HEK293 (cell line): ENCODE measurements around the gene ATP6V0C.
A peak's percentile ranks its signal among the peaks of the same experiment; 100 is the strongest.
"Not testable (repeated sequence)": the region's sequence is repeated elsewhere in the genome, so short reads cannot be mapped to it uniquely, and the experiment has no call there.

Experiments used
- CTCF ChIA-PET: fragments of 350-600 bp; formaldehyde crosslinking; extraction: SDS; loops from one replicate; lab custom pipeline; 2021; ENCODE audit warnings: antibody characterized with exemption; lab: Yijun Ruan, JAX
- POLR2A ChIA-PET: fragments of 300-600 bp; formaldehyde crosslinking; extraction: SDS; loops from one replicate; lab custom pipeline; 2020; ENCODE audit warnings: antibody characterized with exemption, inconsistent platforms; lab: Yijun Ruan, JAX
- H3K27ac ChIP-seq: fragments of 200-500 bp; sonication (Bioruptor generic); 2 replicates; pipeline ENCODE4 v1.5.1; 2014; ENCODE audit warnings: low read depth, low read length, control low read depth, inconsistent platforms; ENCODE audit errors: extremely low read depth
- H3K36me3 ChIP-seq, 2 experiments: fragments of 200-500 bp in 1 of 2; sonication (Bioruptor generic) in 1 of 2; 1 replicate in 1 of 2; 2 replicates in 1 of 2; pipeline ENCODE4 v1.5.1; 2014 to 2017; ENCODE audit warnings: inconsistent platforms in 2 of 2, low read length in 2 of 2; ENCODE audit not compliant: control insufficient read depth in 2 of 2, insufficient read depth in 1 of 2
- H3K4me1 ChIP-seq: fragments of 200-500 bp; sonication (Bioruptor generic); 2 replicates; pipeline ENCODE4 v1.5.1; 2014; ENCODE audit warnings: mild to moderate bottlenecking, low read length, inconsistent platforms; ENCODE audit not compliant: control insufficient read depth, insufficient read depth
- H3K4me3 ChIP-seq: 2 replicates; pipeline ENCODE4 v1.5.1; 2011; ENCODE audit warnings: low read depth, mild to moderate bottlenecking, control low read depth, low read length, moderate library complexity
- H3K9me3 ChIP-seq: fragments of 200-500 bp; sonication (Bioruptor generic); 2 replicates; pipeline ENCODE4 v1.5.1; 2014; ENCODE audit warnings: low read depth, low read length, inconsistent platforms; ENCODE audit not compliant: control insufficient read depth, insufficient read depth
- IKZF3 ChIP-seq: fragments of 450-650 bp; IDR thresholded peaks from 2 replicates; pipeline ENCODE4 v1.5.0; 2018; ENCODE audit warnings: missing biosample characterization, mild to moderate bottlenecking, missing genetic modification characterization, moderate library complexity
- KLF17 ChIP-seq: fragments of 450-650 bp; formaldehyde crosslinking; IDR thresholded peaks from 2 replicates; pipeline ENCODE4 v1.5.1; 2016; ENCODE audit warnings: missing biosample characterization, missing genetic modification characterization
- KLF9 ChIP-seq: fragments of 450-650 bp; formaldehyde crosslinking; IDR thresholded peaks from 2 replicates; pipeline ENCODE4 v1.5.1; 2016; ENCODE audit warnings: missing biosample characterization, missing genetic modification characterization, low read depth
- MEIS1 ChIP-seq: sonication (generic); formaldehyde crosslinking; IDR thresholded peaks from 2 replicates; pipeline ENCODE4 v1.8.1; 2022; ENCODE audit warnings: missing genetic modification reagents, mild to moderate bottlenecking, borderline replicate concordance
- SALL2 ChIP-seq: fragments of 450-650 bp; formaldehyde crosslinking; IDR thresholded peaks from 2 replicates; pipeline ENCODE4 v1.5.0; 2017; ENCODE audit warnings: missing biosample characterization, mild to moderate bottlenecking, missing genetic modification characterization, borderline replicate concordance
- SCRT1 ChIP-seq: fragments of 450-650 bp; formaldehyde crosslinking; IDR thresholded peaks from 2 replicates; pipeline ENCODE4 v1.5.1; 2016; ENCODE audit warnings: missing biosample characterization, missing genetic modification characterization, borderline replicate concordance
- SCRT2 ChIP-seq: fragments of 450-650 bp; formaldehyde crosslinking; IDR thresholded peaks from 2 replicates; pipeline ENCODE4 v1.5.1; 2016; ENCODE audit warnings: missing biosample characterization, missing genetic modification characterization
- YY1 ChIP-seq: fragments of 450-650 bp; formaldehyde crosslinking; IDR thresholded peaks from 2 replicates; pipeline ENCODE4 v1.5.1; 2018; ENCODE audit warnings: missing biosample characterization, missing genetic modification characterization
- ZBTB17 ChIP-seq: fragments of 450-650 bp; formaldehyde crosslinking; IDR thresholded peaks from 2 replicates; pipeline ENCODE4 v1.5.1; 2016; ENCODE audit warnings: missing biosample characterization, missing genetic modification characterization
- ZBTB8A ChIP-seq: fragments of 450-650 bp; formaldehyde crosslinking; IDR thresholded peaks from 2 replicates; pipeline ENCODE4 v1.5.1; 2016; ENCODE audit warnings: missing biosample characterization, missing genetic modification characterization
- ZFP41 ChIP-seq: fragments of 450-650 bp; formaldehyde crosslinking; IDR thresholded peaks from 2 replicates; pipeline ENCODE4 v1.5.1; 2016; ENCODE audit warnings: missing biosample characterization, missing genetic modification characterization, borderline replicate concordance
- ZNF121 ChIP-seq: fragments of 450-650 bp; formaldehyde crosslinking; IDR thresholded peaks from 2 replicates; pipeline ENCODE4 v1.5.1; 2016; ENCODE audit warnings: missing biosample characterization, missing genetic modification characterization
- ZNF2 ChIP-seq: fragments of 450-650 bp; formaldehyde crosslinking; IDR thresholded peaks from 2 replicates; pipeline ENCODE4 v1.5.1; 2016; ENCODE audit warnings: missing biosample characterization, missing genetic modification characterization
- ZNF362 ChIP-seq: fragments of 450-650 bp; formaldehyde crosslinking; IDR thresholded peaks from 2 replicates; pipeline ENCODE4 v1.5.1; 2016; ENCODE audit warnings: missing biosample characterization, missing genetic modification characterization
- ZNF514 ChIP-seq: fragments of 450-650 bp; formaldehyde crosslinking; IDR thresholded peaks from 2 replicates; pipeline ENCODE4 v1.5.1; 2016; ENCODE audit warnings: missing biosample characterization, missing genetic modification characterization
- ZNF529 ChIP-seq: fragments of 450-650 bp; formaldehyde crosslinking; IDR thresholded peaks from 2 replicates; pipeline ENCODE4 v1.5.1; 2017; ENCODE audit warnings: missing genetic modification characterization, missing biosample characterization; ENCODE audit not compliant: insufficient replicate concordance
- ZNF692 ChIP-seq: fragments of 450-650 bp; formaldehyde crosslinking; IDR thresholded peaks from 2 replicates; pipeline ENCODE4 v1.5.1; 2016; ENCODE audit warnings: missing biosample characterization, missing genetic modification characterization

ATP6V0C gene

GRCh38 chr16:2533142-2533755 is 19.5 kb downstream of the ATP6V0C start:
- not testable (repeated sequence) for H3K4me3 ChIP-seq

GRCh38 chr16:2533912-2534311 is 20.2 kb downstream of the ATP6V0C start:
- H3K4me3 ChIP-seq: no peak overlapping the region
- POLR2A ChIA-PET: no interaction called here
- no peaks in the 10 kb centered on the region for H3K9me3 ChIP-seq
- TF ChIP-seq MEIS1 (CRISPR knock-in tag) (no peak), ZNF121 (tag by site-specific recombination) (peak; percentile 84; the same call in 1 of the 2 replicates)
- CTCF ChIA-PET: no interaction called here
- peaks cover 3% of the 10 kb centered on the region; the same call in 1 of the 2 replicates for H3K4me1 ChIP-seq
- no peak overlapping the region for H3K27ac ChIP-seq
- peaks cover 0 to 21% of the 10 kb centered on the region in 2 experiments; a peak in 1 of 3 replicates for H3K36me3 ChIP-seq

More at GRCh38 chr16:2533142-2533755, 19.5 kb downstream of the ATP6V0C start:
- not testable (repeated sequence) for H3K4me1 ChIP-seq, H3K9me3 ChIP-seq
- ChIA-PET CTCF (interaction anchor here (0.5 kb wide), 1 partner anchor 9 kb away, joined by 3 read pairs; no protein-coding TSS in a partner anchor), POLR2A (interaction anchor here (0.8 to 3.6 kb wide), 7 partner anchors 13 to 378 kb away, joined by 3 to 25 read pairs (median 4); partner anchors contain the start of genes AMDHD2, ATP6V0C, DNASE1L2 and ECI1)
- 0 out of 2 replicates have a peak, but pooled peaks have one; percentile 7 for TF ChIP-seq ZNF2 (tag by site-specific recombination)
- peak; percentile 97 for TF ChIP-seq ZNF362
- peak; percentile 22; the same call in 1 of the 2 replicates for TF ChIP-seq ZBTB17 (tag by site-specific recombination)
- H3K36me3 ChIP-seq: peaks cover 0 to 28% of the 10 kb centered on the region in 2 experiments; a peak in 1 of 3 replicates
- H3K27ac ChIP-seq: peak overlapping the region; percentile 28; the same call in 1 of the 2 replicates

GRCh38 chr16:2534335-2534734 is 20.6 kb downstream of the ATP6V0C start:
- POLR2A ChIA-PET, H3K4me3 ChIP-seq, H3K9me3 ChIP-seq, H3K27ac ChIP-seq, H3K4me1 ChIP-seq, CTCF ChIA-PET: not testable (repeated sequence)
- H3K36me3 ChIP-seq: peaks cover 0 to 17% of the 10 kb centered on the region in 2 experiments; a peak in 1 of 3 replicates

- CTCF ChIA-PET: no interaction called here
- TF ChIP-seq ZNF692 (tag by site-specific recombination): no peak
- TF ChIP-seq ZNF529 (tag by site-specific recombination): no peak
- no peak for TF ChIP-seq SCRT1
- TF ChIP-seq KLF17 (tag by site-specific recombination): no peak
- TF ChIP-seq ZFP41 (tag by site-specific recombination): no peak
- TF ChIP-seq KLF9: no peak
- TF ChIP-seq ZNF514 (tag by site-specific recombination): no peak
- no peak for TF ChIP-seq ZBTB8A
- no peak for TF ChIP-seq SCRT2 (tag by site-specific recombination)
- TF ChIP-seq SALL2 (tag by site-specific recombination): no peak
- TF ChIP-seq IKZF3: no peak
- no peak for TF ChIP-seq YY1
- POLR2A ChIA-PET: no interaction called here
- peaks cover 3% of the 10 kb centered on the region; the same call in 1 of the 2 replicates for H3K4me1 ChIP-seq
- no peak overlapping the region for H3K27ac ChIP-seq
- H3K4me3 ChIP-seq: no peak overlapping the region
- no peaks in the 10 kb centered on the region for H3K9me3 ChIP-seq
- peaks cover 0 to 10% of the 10 kb centered on the region in 2 experiments; a peak in 1 of 3 replicates for H3K36me3 ChIP-seq
Observed at GRCh38 chr16:2535625-2536013, 21.9 kb downstream of the ATP6V0C start.
